ENCODE data around the gene SRC. TPM values are rescaled to one million over a fixed set of nuclear protein-coding genes. Genes with fewer than 3 reads are reported as not detected.

The SRC gene
- total RNA-seq, 4 donors from 2014 or later = 10.3 to 21.4 (median 12.9) TPM

GRCh38 chr20:37375227-37375626 is 29.3 kb downstream of the SRC start:
- TF ChIP-seq CTCF (IDR thresholded peaks at IDR 0.05; ENCODE audit: low read depth) = no peak

- TF ChIP-seq CTCF (IDR thresholded peaks at IDR 0.05; ENCODE audit: low read depth) = no peak
These were observed 30.4 kb downstream of the SRC start for GRCh38 chr20:37376324-37376723.

- TF ChIP-seq CTCF (IDR thresholded peaks at IDR 0.05; ENCODE audit: low read depth) = no peak
These were observed 30.9 kb downstream of the SRC start for GRCh38 chr20:37376791-37377190.

- no peak for TF ChIP-seq CTCF (IDR thresholded peaks at IDR 0.05; ENCODE audit: low read depth)
These were observed 31.6 kb downstream of the SRC start for GRCh38 chr20:37377346-37378081.

GRCh38 chr20:37378420-37378784 is 32.5 kb downstream of the SRC start:
- no peak for TF ChIP-seq CTCF (IDR thresholded peaks at IDR 0.05; ENCODE audit: low read depth)

- TF ChIP-seq CTCF (IDR thresholded peaks at IDR 0.05; ENCODE audit: low read depth) = no peak
These were observed 33.1 kb downstream of the SRC start for GRCh38 chr20:37378785-37379598.

Data from subcutaneous adipose tissue (tissue), 4 donors.